GM20431 (cell line): ENCODE measurements around the gene PPP6R2.
"Not testable (repeated sequence)": the region's sequence is repeated elsewhere in the genome, so short reads cannot be mapped to it uniquely, and the experiment has no call there.

Experiments
- in situ Hi-C: fragments of 300-500 bp; cut with MseI, MboI; formaldehyde crosslinking; loops from one replicate; pipeline ENCODE4 v1.15.0; 2020; ENCODE audit warnings: low sequenced_read_pairs; ENCODE audit not compliant: unreplicated experiment

PPP6R2 gene

DNA sequence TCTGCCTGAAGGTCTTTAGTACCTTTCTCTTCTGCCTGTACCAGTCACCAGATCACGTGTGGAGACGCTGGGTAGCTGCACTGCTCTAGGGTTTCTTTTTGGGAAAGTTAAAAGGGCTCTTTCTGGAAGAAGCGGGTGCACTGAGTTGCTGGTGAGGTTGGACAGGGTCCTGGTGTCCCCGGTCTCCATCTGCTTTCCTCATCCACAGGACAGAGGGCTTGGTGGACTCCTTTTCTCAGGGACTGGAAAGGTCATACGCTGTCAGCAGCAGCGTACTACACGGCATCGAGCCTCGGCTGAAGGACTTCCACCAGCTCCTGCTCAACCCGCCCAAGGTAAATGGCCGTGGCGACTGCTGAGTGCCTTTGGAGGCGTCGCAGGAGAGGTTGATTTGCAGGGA is 78.9 kb downstream of the PPP6R2 start:
- in situ Hi-C loops, result no loop called here

DNA sequence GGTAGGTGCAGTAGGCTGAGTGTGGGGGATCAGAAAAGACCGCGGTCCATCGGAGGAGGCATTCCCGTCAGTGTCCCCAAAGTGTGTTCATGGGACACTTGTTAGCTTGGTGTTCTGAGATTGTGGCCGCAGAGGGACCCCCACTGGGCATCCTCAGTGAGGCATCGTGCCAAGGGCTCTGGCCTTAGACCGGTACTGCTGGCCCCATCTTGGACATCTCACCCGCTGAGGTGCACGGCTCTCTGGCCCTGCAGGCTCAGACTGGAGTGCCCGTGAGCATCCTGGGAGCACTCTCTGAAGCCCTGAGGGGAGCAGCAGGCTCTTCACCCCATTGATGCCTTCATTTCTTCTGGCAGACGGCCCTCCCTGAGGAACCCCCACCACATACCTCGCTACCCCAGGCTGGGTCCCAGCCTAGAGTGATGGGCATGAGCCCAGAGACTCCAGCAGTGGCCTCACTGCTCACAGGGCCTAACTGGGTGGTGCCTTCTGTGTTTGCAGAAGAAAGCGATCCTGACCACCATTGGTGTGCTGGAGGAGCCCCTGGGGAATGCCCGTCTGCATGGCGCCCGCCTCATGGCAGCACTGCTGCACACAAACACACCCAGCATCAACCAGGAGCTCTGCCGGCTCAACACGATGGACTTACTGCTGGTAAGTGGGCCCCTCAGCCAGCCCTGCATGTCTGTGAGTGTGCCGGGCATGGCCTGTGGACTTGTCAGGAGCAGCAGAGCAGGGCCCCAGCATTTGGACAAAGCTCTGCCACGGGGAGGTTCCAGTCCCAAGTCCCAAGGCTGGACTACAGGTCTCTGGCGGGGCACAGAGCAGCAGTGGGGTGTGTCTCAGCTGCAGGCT is 80.1 kb downstream of the PPP6R2 start:
- in situ Hi-C loops, result no loop called here

DNA sequence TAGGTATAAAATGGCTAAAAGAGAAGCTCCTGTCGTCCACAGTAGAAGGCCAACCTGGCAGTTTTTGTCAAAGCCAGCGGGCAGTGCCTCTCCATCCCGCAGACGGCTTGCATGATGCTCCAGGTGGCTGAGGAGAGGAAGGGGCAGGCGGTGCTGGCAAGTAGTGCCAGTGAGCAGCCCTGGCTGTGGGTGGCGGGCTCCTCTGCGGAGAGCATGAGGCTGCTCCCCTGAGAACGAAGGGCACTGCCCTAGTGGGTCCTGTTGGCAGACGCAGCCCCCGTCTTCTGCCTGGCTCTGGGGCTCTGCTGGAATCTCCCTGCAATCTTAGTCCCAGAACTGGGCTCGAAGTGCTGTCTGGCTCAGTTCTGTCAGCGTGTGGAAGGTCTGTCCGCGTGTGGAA is 80.8 kb downstream of the PPP6R2 start:
- in situ Hi-C loops, result no loop called here

DNA sequence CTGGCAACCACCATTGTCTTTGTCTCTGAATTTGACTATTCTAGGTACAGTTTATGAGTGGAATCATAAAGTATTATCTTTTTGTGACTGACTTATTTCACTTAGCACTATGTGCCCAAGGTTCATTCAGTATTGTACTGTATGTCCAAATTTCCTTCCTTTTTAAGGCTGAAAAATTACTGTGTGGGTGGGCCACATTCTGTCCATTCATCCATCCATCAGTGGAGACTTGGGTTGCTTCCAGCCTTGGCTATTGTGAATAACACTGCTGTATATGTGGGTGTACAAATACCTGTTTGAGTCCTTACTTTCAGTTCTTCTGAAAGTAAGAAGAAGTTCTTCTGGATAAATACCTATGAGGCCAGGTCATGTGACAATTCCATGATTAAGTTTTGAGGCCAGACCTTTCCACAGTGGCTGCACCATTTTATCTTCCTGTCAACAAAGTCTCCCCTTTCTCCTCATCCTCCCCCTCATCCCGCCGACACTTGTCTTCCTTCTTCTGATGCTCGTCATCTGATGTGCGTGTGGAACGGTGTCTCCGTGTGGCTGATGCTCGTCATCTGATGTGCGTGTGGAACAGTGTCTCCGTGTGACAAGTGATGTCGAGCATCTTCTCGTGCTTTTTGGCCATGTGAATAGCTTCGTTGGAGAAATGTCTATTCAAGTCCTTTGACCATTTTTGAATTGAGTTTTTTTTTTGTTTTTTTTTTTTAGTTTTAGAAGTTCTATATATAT is 82.2 kb downstream of the PPP6R2 start:
- in situ Hi-C loops, result no loop called here

DNA sequence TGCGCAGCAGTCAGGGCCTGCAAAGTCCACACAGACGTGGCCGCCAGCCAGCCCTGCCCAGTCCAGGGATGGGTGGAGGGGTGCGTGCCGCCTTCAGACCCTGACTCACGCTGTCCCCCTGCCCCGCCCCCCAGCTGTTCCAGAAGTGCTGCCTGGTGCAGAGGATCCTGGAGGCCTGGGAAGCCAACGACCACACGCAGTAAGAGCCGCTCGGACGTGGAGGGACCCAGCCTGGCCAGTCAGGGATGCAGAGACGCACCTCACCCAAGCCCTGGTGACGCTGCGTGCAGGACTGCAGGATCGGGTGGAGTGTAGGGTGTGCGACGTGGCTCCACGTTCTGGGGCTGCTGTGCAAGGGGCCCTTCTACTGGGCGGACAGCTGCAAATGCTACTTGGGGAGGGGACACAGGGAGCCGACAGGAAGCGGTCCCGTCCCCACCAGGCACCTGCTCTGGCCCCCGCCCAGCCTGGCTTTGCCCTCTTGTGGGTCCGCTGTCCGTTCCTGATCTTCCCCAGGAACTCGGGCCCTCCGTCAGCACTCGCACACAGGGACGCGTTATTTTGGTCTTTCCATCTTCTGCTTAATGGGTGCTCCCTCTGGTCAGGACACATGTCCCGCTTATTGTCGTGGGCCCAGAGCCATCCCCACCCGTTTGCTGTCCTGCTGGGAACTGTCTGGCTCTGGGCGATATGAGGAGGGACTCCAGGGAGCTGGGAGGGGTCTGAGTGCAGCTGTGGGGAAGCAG is 89.2 kb downstream of the PPP6R2 start:
- in situ Hi-C loops, result no loop called here

DNA sequence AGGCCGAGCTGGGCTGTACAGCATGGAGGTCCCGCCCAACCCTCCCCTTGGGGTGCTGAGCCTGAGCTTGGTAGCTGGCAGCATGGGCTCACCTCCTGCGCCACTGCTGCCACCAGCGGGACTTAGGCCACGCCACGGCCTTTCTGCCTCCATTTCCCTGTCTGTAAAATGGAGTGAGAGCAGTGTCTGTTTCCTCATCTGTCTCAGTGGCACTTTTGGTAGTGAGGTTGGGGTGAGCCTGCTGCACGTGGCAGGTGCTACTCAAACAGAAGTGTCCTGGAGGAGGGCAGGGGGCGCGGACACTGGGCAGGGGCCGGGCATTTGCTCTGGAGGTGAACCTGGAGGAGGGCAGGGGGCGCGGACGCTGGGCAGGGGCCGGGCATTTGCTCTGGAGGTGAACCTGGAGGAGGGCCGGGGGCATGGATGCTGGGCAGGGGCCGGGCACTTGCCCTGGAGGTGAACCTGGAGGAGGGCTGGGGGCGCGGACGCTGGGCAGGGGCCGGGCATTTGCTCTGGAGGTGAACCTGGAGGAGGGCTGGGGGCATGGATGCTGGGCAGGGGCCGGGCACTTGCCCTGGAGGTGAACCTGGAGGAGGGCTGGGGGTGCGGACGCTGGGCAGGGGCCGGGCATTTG is 89.9 kb downstream of the PPP6R2 start:
- in situ Hi-C loops, result not testable (repeated sequence)

DNA sequence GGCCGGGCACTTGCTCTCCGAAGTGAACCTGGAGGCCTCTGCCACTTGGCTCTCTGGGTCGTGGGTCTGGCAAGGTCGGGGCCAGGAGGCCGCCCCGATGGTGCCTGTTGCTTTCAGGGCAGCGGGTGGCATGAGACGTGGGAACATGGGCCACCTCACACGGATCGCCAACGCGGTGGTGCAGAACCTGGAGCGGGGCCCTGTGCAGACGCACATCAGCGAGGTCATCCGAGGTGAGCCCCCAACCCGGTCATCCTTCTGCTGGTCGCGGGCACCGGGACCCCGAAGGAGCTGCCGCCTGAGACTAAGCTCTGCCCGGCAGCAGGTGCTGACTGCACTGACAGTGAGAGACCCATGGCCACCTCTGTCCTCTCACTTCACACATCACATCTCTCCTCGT is 91.7 kb downstream of the PPP6R2 start:
- in situ Hi-C loops, result no loop called here

DNA sequence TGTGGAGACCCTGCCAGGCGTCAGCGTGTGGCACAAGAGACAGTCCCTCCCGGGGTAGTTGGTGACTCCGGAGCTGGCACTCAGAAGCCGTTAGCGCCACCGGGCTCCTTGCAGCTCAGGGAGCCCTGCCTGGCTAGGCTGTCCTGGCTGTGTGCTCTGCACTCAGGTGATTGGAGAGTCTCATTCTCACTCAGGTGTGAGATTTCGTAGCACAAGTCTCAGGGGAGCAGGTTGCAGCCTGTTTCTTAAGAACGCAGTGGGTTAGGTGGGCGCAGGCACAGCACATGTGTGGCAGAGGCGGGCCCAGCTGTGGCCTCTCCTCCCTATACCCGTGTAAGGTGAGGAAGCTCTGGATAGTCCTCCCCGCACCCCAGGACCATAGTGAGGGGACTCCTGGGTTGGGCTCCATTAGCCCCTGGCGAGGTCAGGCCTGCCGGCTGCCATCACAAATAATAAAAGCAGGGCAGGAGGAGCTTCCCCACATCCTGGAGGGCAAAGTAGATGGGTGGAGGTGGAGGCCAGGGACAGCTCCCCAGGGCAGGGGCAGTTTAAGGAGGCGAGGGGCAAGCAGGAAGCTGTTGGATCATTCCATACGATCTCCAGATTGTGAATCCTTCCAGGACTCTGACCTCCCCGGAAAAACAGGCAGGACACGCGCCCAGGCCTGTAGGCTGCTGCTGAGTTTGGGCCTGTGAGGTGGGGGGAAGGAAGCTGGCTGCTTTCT is 92.3 kb downstream of the PPP6R2 start:
- in situ Hi-C loops, result no loop called here

DNA sequence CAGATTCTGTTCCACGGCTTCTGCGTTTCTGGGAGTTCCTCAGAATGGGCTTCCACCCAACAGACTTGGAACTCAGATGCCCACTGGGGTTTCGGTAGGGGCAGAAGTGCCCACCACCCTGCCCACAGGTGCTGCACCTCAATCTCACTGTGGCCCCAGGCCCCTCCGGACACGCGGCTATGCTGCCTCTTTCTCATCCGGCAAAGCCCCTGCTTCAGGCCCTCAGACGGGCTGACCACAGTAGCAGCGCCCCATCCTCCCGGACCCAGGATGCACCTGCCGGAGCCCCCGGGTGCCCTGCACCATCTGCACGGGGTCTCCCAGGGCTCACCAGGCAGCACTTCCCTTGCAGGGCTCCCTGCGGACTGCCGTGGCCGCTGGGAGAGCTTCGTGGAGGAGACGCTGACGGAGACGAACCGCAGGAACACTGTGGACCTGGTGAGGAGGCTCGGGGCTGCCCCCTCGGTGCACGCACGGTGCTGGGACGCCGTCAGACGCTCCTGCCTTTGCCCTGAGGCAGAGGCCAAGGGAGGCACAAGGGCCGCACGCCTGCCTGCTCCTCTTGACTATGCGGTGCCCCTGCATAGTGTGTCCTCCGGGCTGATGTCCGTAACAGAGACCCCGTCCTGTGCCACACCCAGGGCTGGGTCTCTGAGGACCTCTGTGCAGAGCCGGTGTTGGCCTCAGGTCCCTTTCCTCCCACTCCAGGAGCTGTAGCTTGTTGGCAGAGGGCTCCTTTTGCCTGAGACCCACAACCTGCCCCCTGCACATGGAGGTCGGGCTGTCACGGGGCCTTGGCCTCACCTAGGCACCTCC is 93.1 kb downstream of the PPP6R2 start:
- in situ Hi-C loops, result no loop called here

DNA sequence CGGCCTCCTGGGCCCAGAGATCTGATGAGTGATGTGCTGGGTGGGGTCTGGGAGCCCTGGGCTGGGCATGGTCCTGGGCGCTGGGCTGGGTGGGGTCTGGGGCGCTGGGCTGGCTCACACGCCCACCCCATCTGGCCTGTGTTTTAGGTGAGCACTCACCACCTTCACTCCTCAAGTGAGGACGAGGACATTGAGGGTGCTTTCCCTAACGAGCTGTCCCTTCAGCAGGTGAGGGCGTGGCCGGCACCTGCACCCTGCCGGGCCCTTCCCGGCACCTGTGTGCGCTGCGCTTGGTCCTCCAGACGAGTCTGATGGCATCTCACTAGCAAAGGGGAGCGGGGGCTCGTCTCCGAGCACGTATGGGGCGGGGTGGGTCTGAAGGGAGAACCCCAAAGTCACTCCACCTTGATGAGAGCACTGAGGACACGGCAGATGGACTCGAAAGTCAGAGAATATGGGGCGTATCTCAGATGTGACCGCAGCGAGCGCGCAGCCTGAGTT is 93.8 kb downstream of the PPP6R2 start:
- in situ Hi-C loops, result no loop called here

DNA sequence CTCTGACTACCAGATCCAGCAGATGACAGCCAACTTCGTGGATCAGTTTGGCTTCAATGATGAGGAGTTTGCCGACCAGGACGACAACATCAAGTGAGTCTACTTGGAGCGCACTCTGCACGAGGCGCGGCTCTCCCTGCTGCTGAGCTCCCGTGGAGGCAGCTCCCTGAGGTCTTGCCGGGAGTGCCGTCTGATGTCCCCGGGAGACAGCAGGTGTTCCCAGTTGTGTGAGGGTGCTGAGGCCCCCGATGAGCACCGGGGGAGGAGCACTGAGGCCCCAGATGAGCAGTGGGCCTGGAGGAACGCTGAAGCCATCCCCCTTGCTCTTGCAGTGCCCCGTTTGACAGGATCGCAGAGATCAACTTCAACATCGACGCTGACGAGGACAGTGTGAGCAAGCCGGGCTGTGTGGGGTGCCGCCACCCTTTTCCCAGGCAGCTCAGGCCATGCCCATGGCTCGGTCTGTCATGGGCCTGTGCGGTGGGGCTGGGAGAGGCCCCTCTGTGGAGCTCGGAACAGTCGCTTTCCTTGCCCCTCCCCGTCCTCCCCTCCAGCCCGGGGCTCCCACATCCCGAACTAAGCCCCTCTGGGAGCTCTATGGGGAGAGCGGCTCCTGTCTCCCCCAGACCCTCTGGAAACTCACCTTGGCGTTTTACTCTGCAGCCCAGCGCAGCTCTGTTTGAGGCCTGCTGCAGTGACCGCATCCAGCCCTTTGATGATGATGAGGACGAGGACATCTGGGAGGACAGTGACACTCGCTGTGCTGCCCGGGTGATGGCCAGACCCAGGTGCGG is 94.6 kb downstream of the PPP6R2 start:
- in situ Hi-C loops, result no loop called here

DNA sequence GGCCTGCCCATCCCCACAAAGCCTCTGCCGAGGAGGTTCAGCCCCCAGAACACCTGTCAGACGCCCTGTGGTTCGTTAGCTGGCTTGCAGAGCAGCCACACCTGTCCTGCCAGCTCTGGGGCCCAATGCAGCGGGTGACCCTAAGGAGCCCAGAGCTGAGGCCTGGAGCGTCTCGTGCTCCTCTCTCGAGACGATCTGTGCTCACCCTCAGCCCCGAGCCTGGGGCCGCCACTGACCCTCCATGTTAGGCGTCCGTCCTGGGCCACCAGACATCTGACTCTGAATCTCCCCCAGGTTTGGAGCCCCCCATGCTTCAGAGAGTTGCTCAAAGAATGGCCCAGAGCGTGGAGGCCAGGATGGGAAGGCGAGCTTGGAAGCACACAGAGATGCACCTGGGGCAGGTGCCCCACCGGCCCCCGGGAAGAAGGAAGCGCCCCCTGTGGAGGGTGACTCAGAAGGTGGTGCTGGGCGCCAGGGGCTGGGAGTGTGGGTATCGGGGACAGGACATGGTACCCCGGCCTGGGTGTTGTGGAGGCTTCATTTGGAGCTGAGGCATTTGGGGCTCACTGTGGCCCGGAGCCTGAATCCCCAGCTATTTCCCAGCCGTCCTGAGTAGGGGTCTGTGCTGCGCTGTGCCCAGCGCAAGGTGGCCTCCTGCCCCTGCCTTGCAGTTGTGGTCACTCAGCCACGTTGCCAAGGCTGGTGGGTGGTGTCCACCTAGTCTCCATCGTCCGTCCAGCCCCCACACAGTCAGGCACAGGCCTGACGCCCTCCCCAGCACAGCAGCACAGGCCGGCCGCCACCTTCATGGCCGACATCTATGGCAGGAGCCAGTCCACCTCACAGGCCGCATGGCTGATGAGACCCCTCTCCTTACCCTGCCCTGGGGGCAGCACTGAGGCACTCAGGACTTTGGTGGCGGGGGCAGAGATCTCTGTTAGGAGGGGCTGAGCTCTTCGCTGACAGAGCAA is 95.5 kb downstream of the PPP6R2 start:
- in situ Hi-C loops, result no loop called here

DNA sequence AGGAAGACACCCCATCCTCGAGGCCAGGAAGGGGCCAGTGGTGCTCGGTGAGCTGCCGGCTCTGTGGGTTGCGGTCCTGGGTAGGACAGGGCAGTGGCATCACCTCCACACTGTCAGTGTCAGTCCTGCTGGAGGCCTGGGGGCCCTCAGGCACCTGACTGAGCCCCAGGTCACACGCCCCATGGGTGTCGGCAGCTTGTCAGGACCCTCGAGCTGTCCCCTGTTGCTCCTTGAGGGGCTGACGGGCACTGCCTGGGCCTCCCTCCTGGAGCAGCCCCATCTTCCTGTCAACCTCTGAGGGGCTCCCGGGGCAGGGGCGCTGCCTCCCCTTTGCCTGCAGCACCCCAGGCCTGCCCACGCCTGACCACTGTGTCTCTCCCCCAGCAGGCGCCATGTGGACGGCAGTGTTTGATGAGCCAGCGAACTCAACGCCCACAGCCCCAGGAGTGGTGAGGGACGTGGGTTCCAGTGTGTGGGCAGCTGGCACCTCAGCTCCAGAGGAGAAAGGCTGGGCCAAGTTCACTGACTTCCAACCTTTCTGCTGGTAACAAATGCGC is 96.3 kb downstream of the PPP6R2 start:
- in situ Hi-C loops, result no loop called here

DNA sequence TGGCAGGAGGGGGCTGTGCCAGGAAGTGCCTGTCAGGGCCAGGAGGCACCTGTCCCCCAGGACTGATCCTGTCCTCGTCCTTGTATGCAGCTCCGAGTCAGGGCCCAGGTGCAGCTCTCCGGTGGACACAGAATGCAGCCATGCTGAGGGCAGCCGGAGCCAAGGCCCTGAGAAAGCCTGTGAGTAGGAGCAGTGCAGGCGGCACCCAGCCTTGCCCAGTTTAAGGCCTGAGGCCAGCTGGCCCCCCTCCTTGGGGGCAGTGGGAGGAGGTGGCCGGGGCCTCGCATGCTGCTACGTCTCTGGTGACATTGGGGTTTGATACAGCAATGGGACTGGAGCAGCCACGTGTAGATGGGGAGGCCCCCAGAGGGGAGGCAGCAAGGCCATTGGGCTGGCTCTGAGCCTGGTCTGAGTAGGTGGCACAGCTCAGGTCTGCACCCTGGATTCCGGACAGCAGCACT is 96.8 kb downstream of the PPP6R2 start:
- in situ Hi-C loops, result no loop called here

DNA sequence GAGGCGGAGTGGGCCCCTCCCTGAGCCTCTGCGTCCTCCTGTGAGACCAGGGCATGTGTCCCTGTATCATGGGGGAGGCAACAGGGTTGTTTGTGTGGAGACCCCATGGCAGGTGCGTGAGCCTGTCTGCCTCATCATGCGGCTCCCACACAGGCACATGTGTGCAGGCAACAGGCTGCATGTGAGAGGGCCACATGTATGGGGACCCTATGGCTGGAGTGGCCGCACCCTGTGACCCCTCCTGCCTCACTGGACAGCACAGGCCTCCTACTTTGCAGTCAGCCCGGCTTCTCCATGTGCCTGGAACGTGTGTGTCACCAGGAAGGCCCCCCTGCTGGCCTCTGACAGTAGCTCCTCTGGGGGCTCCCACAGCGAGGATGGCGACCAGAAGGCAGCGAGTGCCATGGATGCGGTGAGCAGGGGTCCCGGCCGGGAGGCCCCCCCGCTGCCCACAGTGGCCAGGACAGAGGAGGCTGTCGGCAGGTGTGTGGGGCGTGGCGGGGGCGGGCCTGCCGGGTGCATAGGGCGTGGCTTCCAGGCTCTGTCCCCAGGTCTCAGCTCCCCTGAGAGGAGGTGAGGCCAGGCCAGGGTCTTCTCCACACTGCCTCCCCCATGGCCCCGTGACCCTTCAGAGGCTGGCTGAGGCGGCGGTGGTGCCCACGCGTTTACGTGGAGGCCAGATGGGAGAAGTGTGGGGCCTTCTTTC is 97.6 kb downstream of the PPP6R2 start:
- in situ Hi-C loops, result no loop called here

DNA sequence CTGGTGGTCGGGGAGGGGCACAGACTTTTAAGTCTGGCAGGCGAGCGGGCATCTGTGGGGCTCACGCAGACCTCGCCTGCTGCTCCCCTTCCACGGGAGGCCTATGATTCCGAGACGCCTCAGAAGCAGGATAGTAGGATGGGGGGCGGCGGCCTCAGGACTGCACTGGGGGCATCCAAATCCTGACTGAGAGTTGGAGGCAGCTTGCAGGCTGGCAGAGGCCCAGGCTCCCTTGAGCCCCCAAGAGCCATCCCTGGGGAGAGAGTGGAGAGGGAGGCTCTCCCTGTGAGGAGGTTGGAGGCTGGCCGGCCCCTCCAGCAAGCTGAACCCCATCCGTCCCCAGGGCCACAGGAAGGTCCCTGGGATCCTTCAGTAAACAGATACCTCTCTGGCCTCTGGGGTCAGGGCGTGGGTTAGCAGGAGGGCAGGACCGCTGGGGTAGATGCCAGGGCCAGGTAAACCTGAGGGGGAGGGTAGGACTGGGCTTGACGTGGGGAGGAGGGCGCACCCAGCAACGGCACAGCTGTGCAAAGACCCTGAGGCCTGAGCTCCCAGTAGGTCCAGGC is 98.4 kb downstream of the PPP6R2 start:
- in situ Hi-C loops, result no loop called here
